SJCRH30 (cell line): Measurements from ENCODE around the gene AGBL1. TPM values are rescaled to one million over a fixed set of nuclear protein-coding genes. Genes with fewer than 3 reads are reported as not detected.

Experiments used
- DNase-seq, 2 experiments: peaks; one replicate each; pipeline ENCODE4 v3.0.0-alpha.2; 2015 to 2020
- H3K27ac ChIP-seq: fragments of 250-450 bp; sonication (Bioruptor Pico); 2 replicates; pipeline ENCODE4 v1.5.1; 2020; ENCODE audit warnings: mild to moderate bottlenecking, moderate library complexity
- H3K27me3 ChIP-seq: fragments of 250-450 bp; sonication (Bioruptor Pico); 2 replicates; pipeline ENCODE4 v1.5.1; 2020; ENCODE audit warnings: mild to moderate bottlenecking, moderate library complexity
- H3K36me3 ChIP-seq: fragments of 250-450 bp; sonication (Bioruptor Pico); 2 replicates; pipeline ENCODE4 v1.5.1; 2020; ENCODE audit warnings: mild to moderate bottlenecking, moderate library complexity
- H3K4me1 ChIP-seq: fragments of 250-450 bp; sonication (Bioruptor Pico); 2 replicates; pipeline ENCODE4 v1.5.1; 2020; ENCODE audit warnings: mild to moderate bottlenecking, moderate library complexity
- H3K4me3 ChIP-seq: fragments of 250-450 bp; sonication (Bioruptor Pico); 2 replicates; pipeline ENCODE4 v1.5.1; 2020; ENCODE audit warnings: mild to moderate bottlenecking, moderate library complexity
- H3K9me3 ChIP-seq: fragments of 250-450 bp; sonication (Bioruptor Pico); replicated peaks from 2 replicates; pipeline ENCODE4 v1.5.1; 2020; ENCODE audit warnings: mild to moderate bottlenecking, moderate library complexity
- total RNA-seq: library from RNA; depleted of rRNA; stranded (reverse); fragments of >200 nt; shearing (Covaris generic); gene quantifications from 2 replicates; pipeline ENCODE4 v1.2.3, GENCODE V29; 2014

Gene AGBL1
- total RNA-seq, 1 experiment from 2014 or later: not detected

- no peak for DNase-seq
- Histone ChIP-seq H3K4me1 (no peaks in the 10 kb centered on the region), H3K4me3 (no peak overlapping the region), H3K36me3 (no peaks in the 10 kb centered on the region), H3K9me3 (no peaks in the 10 kb centered on the region), H3K27me3 (no peaks in the 10 kb centered on the region), H3K27ac (no peak overlapping the region)
Observed at GRCh38 chr15:86382341-86382740, 302.7 kb downstream of the AGBL1 start.

DNA sequence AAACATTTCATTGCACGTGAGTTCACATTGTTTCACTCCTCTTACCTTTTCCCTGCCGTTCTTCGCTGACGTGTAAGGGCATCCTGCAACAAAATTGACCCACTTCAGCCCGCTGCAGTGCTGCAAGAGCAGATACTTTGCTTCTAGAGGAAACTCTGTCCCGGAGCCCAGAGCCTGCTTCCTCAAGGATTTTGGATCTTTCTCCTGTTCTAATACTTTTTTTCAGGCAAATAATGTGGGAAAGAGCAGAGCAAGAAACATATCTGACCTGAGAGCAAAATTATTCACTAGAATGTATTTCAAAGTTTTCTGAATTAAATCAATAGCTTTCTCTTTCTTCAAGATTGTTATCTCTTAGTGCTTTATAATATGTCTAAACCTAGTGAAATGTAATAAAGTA is 303.9 kb downstream of the AGBL1 start:
- Histone ChIP-seq H3K4me1 (no peaks in the 10 kb centered on the region), H3K4me3 (no peak overlapping the region)

DNA sequence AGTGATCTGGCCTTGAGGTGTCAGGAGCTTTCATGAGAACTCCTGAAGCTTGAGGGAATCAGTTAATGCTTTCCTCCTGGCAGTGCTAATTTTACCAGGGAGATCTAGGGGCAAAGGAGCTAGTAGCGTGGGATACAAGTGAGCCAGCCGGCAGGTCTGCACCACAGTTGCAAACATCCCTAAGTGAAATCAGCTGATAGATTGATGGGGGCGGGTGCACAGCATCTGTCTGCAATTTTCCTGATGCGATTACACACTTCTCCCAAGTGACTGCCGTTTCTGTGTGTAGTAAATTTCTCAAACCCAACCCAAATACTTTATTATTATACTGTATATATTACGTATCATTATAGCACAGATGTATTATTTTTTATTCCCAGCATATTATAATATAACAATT is 304.5 kb downstream of the AGBL1 start:
- Histone ChIP-seq H3K36me3 (no peaks in the 10 kb centered on the region), H3K4me3 (no peak overlapping the region), H3K9me3 (no peaks in the 10 kb centered on the region), H3K27me3 (no peaks in the 10 kb centered on the region), H3K4me1 (no peaks in the 10 kb centered on the region), H3K27ac (no peak overlapping the region)
- peak; percentile 6 to 52 for DNase-seq

More for the DNA sequence above, 303.9 kb downstream of the AGBL1 start:
- no peaks in the 10 kb centered on the region for H3K36me3 ChIP-seq
- no peak overlapping the region for H3K27ac ChIP-seq
- no peak for DNase-seq
- no peaks in the 10 kb centered on the region for H3K27me3 ChIP-seq
- H3K9me3 ChIP-seq: no peaks in the 10 kb centered on the region

DNA sequence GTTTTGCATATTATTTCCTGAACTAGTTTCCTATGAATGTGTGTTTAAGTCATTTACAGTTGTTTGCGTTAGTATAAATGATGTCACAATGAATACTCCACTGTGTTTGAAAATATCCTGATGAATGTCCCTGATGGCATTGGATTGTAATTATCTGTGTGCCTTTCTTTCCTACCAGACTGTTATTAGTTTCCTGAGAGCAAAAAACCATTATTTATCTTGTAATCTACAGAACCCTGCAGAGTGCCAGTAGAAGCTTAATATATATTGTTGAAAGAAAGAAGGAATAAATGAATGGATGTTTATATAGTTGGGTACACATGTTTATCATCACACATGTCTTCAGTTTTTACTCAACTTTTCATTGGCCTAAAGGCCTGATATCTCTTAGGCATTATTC is 312.6 kb downstream of the AGBL1 start:
- Histone ChIP-seq H3K27ac (no peak overlapping the region), H3K4me1 (no peaks in the 10 kb centered on the region), H3K9me3 (no peaks in the 10 kb centered on the region), H3K27me3 (0 out of 2 replicates have a peak, but pooled peaks cover 7% of the 10 kb centered on the region), H3K36me3 (no peaks in the 10 kb centered on the region), H3K4me3 (no peak overlapping the region)
- no peak for DNase-seq

- H3K4me1 ChIP-seq: no peaks in the 10 kb centered on the region
- no peak overlapping the region for H3K4me3 ChIP-seq
- no peaks in the 10 kb centered on the region for H3K9me3 ChIP-seq
- DNase-seq: no peak
- H3K27me3 ChIP-seq: 0 out of 2 replicates have a peak, but pooled peaks cover 7% of the 10 kb centered on the region
- no peaks in the 10 kb centered on the region for H3K36me3 ChIP-seq
- no peak overlapping the region for H3K27ac ChIP-seq
Observed at GRCh38 chr15:86392874-86393273, 313.2 kb downstream of the AGBL1 start.

GRCh38 chr15:86394866-86395265 is 315.2 kb downstream of the AGBL1 start:
- Histone ChIP-seq H3K27ac (no peak overlapping the region), H3K9me3 (no peaks in the 10 kb centered on the region)

DNA sequence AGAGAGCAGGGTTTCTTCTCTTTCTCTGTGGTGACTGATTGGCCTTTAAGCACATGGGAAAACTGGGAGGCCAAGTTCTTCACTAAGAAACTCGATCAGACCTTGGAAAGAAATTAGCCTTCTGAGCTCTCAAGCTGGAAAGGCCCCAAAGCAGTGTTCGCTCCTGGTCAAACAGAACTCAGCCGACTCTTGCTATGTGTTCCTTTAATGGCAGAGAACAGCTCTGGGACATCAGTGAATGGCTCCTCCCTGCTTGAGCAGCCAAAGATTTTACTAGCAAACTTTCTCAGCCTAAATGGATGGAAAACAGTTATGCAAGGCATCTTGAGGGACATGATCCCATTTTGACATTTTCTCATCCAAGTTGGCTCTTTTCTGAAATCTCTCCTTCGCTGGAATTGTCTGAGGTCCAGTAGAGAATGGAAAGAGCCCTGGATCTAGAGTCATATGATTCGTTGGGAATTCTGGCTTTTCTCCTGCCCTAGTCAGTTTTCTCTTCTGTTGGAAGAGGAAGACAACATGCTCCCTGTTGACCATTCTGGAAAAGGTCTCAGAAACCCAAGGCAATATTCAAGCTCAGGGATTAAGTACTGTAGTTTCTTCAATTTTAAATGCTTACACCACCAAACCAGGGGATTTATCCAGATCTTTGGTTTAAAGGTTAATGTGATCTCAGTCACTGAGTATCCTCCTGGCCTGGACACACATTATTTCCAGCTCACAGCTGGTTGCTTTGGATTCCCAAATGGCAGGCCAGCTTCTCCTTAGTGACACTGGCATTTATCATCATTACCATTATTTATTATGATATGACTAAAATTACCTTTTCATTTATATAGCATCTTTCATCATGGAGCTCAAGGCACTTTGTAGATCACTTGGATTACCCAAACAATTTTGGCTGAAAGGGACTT is 319.6 kb downstream of the AGBL1 start:
- H3K27ac ChIP-seq: no peak overlapping the region
- DNase-seq: no peak
- H3K4me3 ChIP-seq: no peak overlapping the region
- H3K36me3 ChIP-seq: no peaks in the 10 kb centered on the region
- no peaks in the 10 kb centered on the region for H3K4me1 ChIP-seq
- no peaks in the 10 kb centered on the region for H3K27me3 ChIP-seq
- H3K9me3 ChIP-seq: no peaks in the 10 kb centered on the region

More at GRCh38 chr15:86394866-86395265, 315.2 kb downstream of the AGBL1 start:
- Histone ChIP-seq H3K27me3 (0 out of 2 replicates have a peak, but pooled peaks cover 7% of the 10 kb centered on the region), H3K4me3 (no peak overlapping the region), H3K36me3 (no peaks in the 10 kb centered on the region), H3K4me1 (no peaks in the 10 kb centered on the region)
- no peak for DNase-seq

DNA sequence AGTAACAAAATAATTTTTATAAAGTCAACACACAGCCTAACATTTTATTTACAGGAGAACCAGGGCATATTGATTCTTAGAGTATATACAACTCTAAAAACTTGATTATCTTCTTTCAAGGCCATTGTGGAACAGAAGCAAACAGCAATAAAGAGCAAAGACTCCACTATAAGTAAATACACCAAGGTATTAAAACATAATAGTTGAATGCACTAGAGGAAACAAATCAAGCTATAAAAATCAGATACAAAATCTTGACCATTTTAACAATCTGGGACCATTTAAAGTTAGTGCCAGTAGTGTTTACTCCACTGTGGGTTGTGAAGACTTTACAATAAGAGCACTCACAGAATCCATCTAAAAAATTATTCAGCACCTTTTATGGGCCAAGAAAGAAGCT is 323.6 kb downstream of the AGBL1 start:
- H3K4me1 ChIP-seq: no peaks in the 10 kb centered on the region
- no peaks in the 10 kb centered on the region for H3K27me3 ChIP-seq
- H3K27ac ChIP-seq: no peak overlapping the region
- H3K4me3 ChIP-seq: no peak overlapping the region
- no peaks in the 10 kb centered on the region for H3K9me3 ChIP-seq
- no peaks in the 10 kb centered on the region for H3K36me3 ChIP-seq
- DNase-seq: no peak

DNA sequence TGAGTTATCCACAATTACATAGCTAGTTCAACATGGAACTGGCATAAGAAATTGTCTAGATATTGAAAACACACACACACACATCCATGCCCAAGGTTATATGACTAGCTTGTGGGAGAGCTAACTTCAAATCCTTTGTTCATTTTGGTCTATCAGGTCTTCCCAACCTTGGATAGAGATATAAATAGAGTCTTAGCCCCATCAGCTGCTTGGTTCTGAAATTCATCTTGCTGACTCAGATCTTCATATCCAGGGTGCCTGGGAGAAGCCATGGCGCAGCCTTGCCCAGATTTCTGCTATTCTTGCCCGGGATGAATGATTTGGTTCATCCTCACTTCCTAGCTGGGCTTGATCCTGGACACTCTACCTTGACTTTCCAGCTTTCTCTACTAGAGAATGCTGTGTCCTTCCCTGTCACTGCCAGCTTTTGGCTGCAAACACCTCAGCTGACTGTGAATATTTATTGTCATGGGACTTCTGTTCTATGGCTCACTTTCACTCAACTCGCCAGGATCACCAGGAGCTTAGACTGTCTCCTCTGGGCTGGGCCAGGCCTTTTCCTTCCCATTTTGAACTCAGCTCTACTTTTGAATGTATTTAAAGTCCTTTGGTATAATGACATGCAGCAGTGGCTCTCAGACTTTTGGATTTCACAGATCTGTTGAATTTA is 324.4 kb downstream of the AGBL1 start:
- Histone ChIP-seq H3K36me3 (no peaks in the 10 kb centered on the region), H3K4me3 (no peak overlapping the region), H3K4me1 (no peaks in the 10 kb centered on the region), H3K9me3 (no peaks in the 10 kb centered on the region), H3K27me3 (no peaks in the 10 kb centered on the region), H3K27ac (no peak overlapping the region)
- no peak for DNase-seq

DNA sequence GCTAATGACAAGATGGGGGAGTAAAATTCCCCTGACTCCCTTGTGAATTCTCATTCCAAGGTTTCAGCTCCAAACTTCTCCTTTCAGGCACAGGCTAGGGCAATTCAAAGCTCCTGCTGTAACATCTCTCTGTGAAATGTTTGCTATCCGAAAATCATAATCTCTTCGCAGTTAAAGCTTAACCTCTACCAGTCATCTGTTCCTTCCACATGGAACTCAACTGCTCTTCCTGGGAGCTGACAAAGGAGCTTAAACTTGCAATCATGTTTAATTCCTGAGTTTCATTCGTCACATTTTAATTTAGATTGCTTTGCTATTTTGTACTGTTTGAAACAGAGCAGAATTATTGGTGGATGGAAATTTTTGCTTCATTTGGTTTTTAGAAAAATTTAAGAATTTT is 328.6 kb downstream of the AGBL1 start:
- Histone ChIP-seq H3K36me3 (no peaks in the 10 kb centered on the region), H3K27ac (no peak overlapping the region), H3K9me3 (no peaks in the 10 kb centered on the region), H3K4me3 (no peak overlapping the region), H3K4me1 (no peaks in the 10 kb centered on the region), H3K27me3 (no peaks in the 10 kb centered on the region)
- no peak for DNase-seq

DNA sequence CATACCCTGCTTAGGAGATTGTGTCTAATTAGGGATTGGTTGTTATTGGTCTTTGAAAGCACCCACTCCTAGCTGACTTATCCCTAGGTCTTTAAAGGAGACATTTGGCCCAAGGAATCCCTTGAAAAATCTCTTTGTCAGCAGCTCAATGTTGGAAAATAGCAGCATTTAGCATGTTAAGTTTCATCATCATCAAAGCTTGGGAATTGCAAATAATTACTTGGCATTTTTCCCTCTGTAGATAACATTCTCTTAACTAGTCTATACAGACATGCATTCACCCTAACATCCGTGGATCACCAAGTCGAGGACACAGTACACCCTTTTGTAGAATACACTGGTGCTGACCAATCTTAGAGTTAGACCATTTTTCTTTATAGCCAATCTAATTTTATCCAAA is 332.2 kb downstream of the AGBL1 start:
- no peaks in the 10 kb centered on the region for H3K36me3 ChIP-seq
- no peak overlapping the region for H3K4me3 ChIP-seq
- DNase-seq: no peak
- H3K27me3 ChIP-seq: no peaks in the 10 kb centered on the region
- H3K27ac ChIP-seq: no peak overlapping the region
- H3K4me1 ChIP-seq: no peaks in the 10 kb centered on the region
- no peaks in the 10 kb centered on the region for H3K9me3 ChIP-seq

- H3K4me1 ChIP-seq: no peaks in the 10 kb centered on the region
- no peak overlapping the region for H3K27ac ChIP-seq
- no peaks in the 10 kb centered on the region for H3K36me3 ChIP-seq
- H3K4me3 ChIP-seq: no peak overlapping the region
- DNase-seq: no peak
- H3K9me3 ChIP-seq: no peaks in the 10 kb centered on the region
- H3K27me3 ChIP-seq: no peaks in the 10 kb centered on the region
Observed at GRCh38 chr15:86413191-86413590, 333.5 kb downstream of the AGBL1 start.

GRCh38 chr15:86425746-86426145 is 346.1 kb downstream of the AGBL1 start:
- no peaks in the 10 kb centered on the region for H3K36me3 ChIP-seq
- no peaks in the 10 kb centered on the region for H3K9me3 ChIP-seq
- H3K4me3 ChIP-seq: no peak overlapping the region
- DNase-seq: no peak
- no peaks in the 10 kb centered on the region for H3K4me1 ChIP-seq
- H3K27me3 ChIP-seq: no peaks in the 10 kb centered on the region
- no peak overlapping the region for H3K27ac ChIP-seq

DNA sequence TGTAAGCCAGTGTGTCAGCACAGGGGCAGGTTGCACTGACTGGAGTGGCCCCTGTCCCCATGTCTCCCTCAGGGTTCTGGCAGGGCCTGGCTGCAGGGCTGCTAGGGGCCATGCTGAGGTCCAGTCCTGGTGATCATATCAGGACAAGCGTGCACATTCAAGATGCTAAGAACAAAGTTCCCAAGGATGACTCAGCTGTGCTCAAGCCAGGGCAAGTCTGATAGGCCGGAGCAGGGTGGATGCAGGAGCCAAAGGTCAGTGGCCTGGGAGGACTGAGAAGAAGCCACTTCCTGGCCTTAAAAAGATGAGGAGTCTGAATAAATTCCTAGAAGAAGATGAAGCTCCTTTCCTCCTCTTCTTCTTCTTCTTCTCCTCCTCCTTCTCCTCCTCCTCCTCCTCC is 353.2 kb downstream of the AGBL1 start:
- H3K36me3 ChIP-seq: no peaks in the 10 kb centered on the region
- no peak overlapping the region for H3K4me3 ChIP-seq
- peaks cover 11% of the 10 kb centered on the region for H3K27me3 ChIP-seq
- no peak for DNase-seq
- no peaks in the 10 kb centered on the region for H3K4me1 ChIP-seq
- H3K27ac ChIP-seq: no peak overlapping the region
- no peaks in the 10 kb centered on the region for H3K9me3 ChIP-seq

- Histone ChIP-seq H3K9me3 (no peaks in the 10 kb centered on the region), H3K27me3 (peaks cover 14% of the 10 kb centered on the region), H3K27ac (no peak overlapping the region), H3K4me1 (no peaks in the 10 kb centered on the region), H3K36me3 (no peaks in the 10 kb centered on the region), H3K4me3 (no peak overlapping the region)
- DNase-seq: no peak
Observed at GRCh38 chr15:86433983-86434382, 354.3 kb downstream of the AGBL1 start.
